ENCODE measurements around the gene ZCWPW2.
A peak's percentile ranks its signal among the peaks of the same experiment; 100 is the strongest.

ZCWPW2 gene

GRCh38 chr3:28569357-28569756, 220.8 kb downstream of the ZCWPW2 start:
- H2BK5ac ChIP-seq (ENCODE audit: low read depth, low read length, poor library complexity), result no peak overlapping the region
- no peak overlapping the region for H3K4me3 ChIP-seq (ENCODE audit: low read depth, low read length)
- H3K36me3 ChIP-seq (ENCODE audit: control insufficient read depth in 1 of 2, insufficient read depth in 2 of 2, low read length in 2 of 2), result no peaks in the 10 kb centered on the region
- no peak overlapping the region for H4K91ac ChIP-seq (ENCODE audit: low read depth, low read length)
- no peak overlapping the region for H3K27ac ChIP-seq (ENCODE audit: low read depth, low read length)
- H4K8ac ChIP-seq (ENCODE audit: low read depth, low read length), result no peak overlapping the region
- H2BK12ac ChIP-seq (ENCODE audit: low read length), result no peak overlapping the region
- H3K14ac ChIP-seq (ENCODE audit: low read length), result no peak overlapping the region
- no peaks in the 10 kb centered on the region for H3K79me1 ChIP-seq (ENCODE audit: low read length)
- H3K4me2 ChIP-seq (ENCODE audit: low read length), result no peak overlapping the region
- no peaks in the 10 kb centered on the region for H3K79me2 ChIP-seq (ENCODE audit: control insufficient read depth, insufficient read depth, low read length, poor library complexity)
- no peak overlapping the region for H2AFZ ChIP-seq (ENCODE audit: insufficient read depth, low read length, poor library complexity)
- no peak overlapping the region for H4K12ac ChIP-seq (ENCODE audit: low read depth, low read length)
- H3K9ac ChIP-seq (ENCODE audit: low read length), result no peak overlapping the region
- no peak overlapping the region for H3K4ac ChIP-seq (ENCODE audit: low read depth, low read length)
- H3K27me3 ChIP-seq (ENCODE audit: insufficient read depth, low read length), result no peaks in the 10 kb centered on the region
- no peak overlapping the region for H2AK5ac ChIP-seq (ENCODE audit: low read length)
- H3K18ac ChIP-seq (ENCODE audit: low read length), result no peak overlapping the region
- no peaks in the 10 kb centered on the region for H3K9me3 ChIP-seq (ENCODE audit: insufficient read depth, low read depth, low read length)
- H3K23ac ChIP-seq (ENCODE audit: low read length), result no peak overlapping the region
- H3K4me1 ChIP-seq (ENCODE audit: control insufficient read depth in 1 of 2, insufficient read depth in 2 of 2, low read length in 2 of 2), result no peaks in the 10 kb centered on the region
- no CpG with 5 or more reads among the region's 3 CpGs for WGBS (ENCODE audit: extremely low coverage, insufficient coverage, insufficient read length)
- H2BK120ac ChIP-seq (ENCODE audit: insufficient read depth, low read length, poor library complexity), result no peak overlapping the region
- no peak for DNase-seq

GRCh38 chr3:28574036-28574435, 225.5 kb downstream of the ZCWPW2 start:
- no peak overlapping the region for H2BK12ac ChIP-seq (ENCODE audit: low read length)
- H3K36me3 ChIP-seq (ENCODE audit: control insufficient read depth in 1 of 2, insufficient read depth in 2 of 2, low read length in 2 of 2), result no peaks in the 10 kb centered on the region

GRCh38 chr3:28575100-28575745, 226.7 kb downstream of the ZCWPW2 start:
- Histone ChIP-seq H3K27ac (ENCODE audit: low read depth, low read length) (no peak overlapping the region), H3K18ac (ENCODE audit: low read length) (no peak overlapping the region), H4K12ac (ENCODE audit: low read depth, low read length) (no peak overlapping the region), H3K9ac (ENCODE audit: low read length) (no peak overlapping the region), H3K23ac (ENCODE audit: low read length) (no peak overlapping the region), H3K4me1 (ENCODE audit: control insufficient read depth in 1 of 2, insufficient read depth in 2 of 2, low read length in 2 of 2) (peaks cover 3 to 6% of the 10 kb centered on the region in 2 experiments), H3K4me3 (ENCODE audit: low read depth, low read length) (peak overlapping the region; percentile 69), H3K36me3 (ENCODE audit: control insufficient read depth in 1 of 2, insufficient read depth in 2 of 2, low read length in 2 of 2) (no peaks in the 10 kb centered on the region), H2AFZ (ENCODE audit: insufficient read depth, low read length, poor library complexity) (no peak overlapping the region), H3K14ac (ENCODE audit: low read length) (no peak overlapping the region), H2BK5ac (ENCODE audit: low read depth, low read length, poor library complexity) (no peak overlapping the region), H4K91ac (ENCODE audit: low read depth, low read length) (no peak overlapping the region), H3K4ac (ENCODE audit: low read depth, low read length) (no peak overlapping the region), H3K79me2 (ENCODE audit: control insufficient read depth, insufficient read depth, low read length, poor library complexity) (no peaks in the 10 kb centered on the region), H3K9me3 (ENCODE audit: insufficient read depth, low read depth, low read length) (no peaks in the 10 kb centered on the region), H2BK12ac (ENCODE audit: low read length) (no peak overlapping the region), H2AK5ac (ENCODE audit: low read length) (no peak overlapping the region), H3K27me3 (ENCODE audit: insufficient read depth, low read length) (peaks cover 14% of the 10 kb centered on the region), H3K79me1 (ENCODE audit: low read length) (no peaks in the 10 kb centered on the region), H2BK120ac (ENCODE audit: insufficient read depth, low read length, poor library complexity) (no peak overlapping the region), H4K8ac (ENCODE audit: low read depth, low read length) (no peak overlapping the region), H3K4me2 (ENCODE audit: low read length) (peak overlapping the region; percentile 98)
- peak in 1 of 2 donors; percentile 5 for DNase-seq
- no CpG with 5 or more reads among the region's 55 CpGs for WGBS (ENCODE audit: extremely low coverage, insufficient coverage, insufficient read length)

More at GRCh38 chr3:28574036-28574435, 225.5 kb downstream of the ZCWPW2 start:
- no peak overlapping the region for H4K12ac ChIP-seq (ENCODE audit: low read depth, low read length)
- WGBS (ENCODE audit: extremely low coverage, insufficient coverage, insufficient read length), result no CpG with 5 or more reads among the region's 5 CpGs
- no peak overlapping the region for H3K18ac ChIP-seq (ENCODE audit: low read length)
- H3K79me1 ChIP-seq (ENCODE audit: low read length), result no peaks in the 10 kb centered on the region
- no peaks in the 10 kb centered on the region for H3K79me2 ChIP-seq (ENCODE audit: control insufficient read depth, insufficient read depth, low read length, poor library complexity)
- H4K91ac ChIP-seq (ENCODE audit: low read depth, low read length), result no peak overlapping the region
- no peak overlapping the region for H3K9ac ChIP-seq (ENCODE audit: low read length)
- H2AFZ ChIP-seq (ENCODE audit: insufficient read depth, low read length, poor library complexity), result no peak overlapping the region
- peaks cover 14% of the 10 kb centered on the region for H3K27me3 ChIP-seq (ENCODE audit: insufficient read depth, low read length)
- no peak overlapping the region for H3K4me2 ChIP-seq (ENCODE audit: low read length)
- H3K14ac ChIP-seq (ENCODE audit: low read length), result no peak overlapping the region
- peaks cover 3 to 6% of the 10 kb centered on the region in 2 experiments for H3K4me1 ChIP-seq (ENCODE audit: control insufficient read depth in 1 of 2, insufficient read depth in 2 of 2, low read length in 2 of 2)
- no peak overlapping the region for H2BK120ac ChIP-seq (ENCODE audit: insufficient read depth, low read length, poor library complexity)
- no peak overlapping the region for H3K4me3 ChIP-seq (ENCODE audit: low read depth, low read length)
- no peak overlapping the region for H3K23ac ChIP-seq (ENCODE audit: low read length)
- H2BK5ac ChIP-seq (ENCODE audit: low read depth, low read length, poor library complexity), result no peak overlapping the region
- no peak overlapping the region for H3K27ac ChIP-seq (ENCODE audit: low read depth, low read length)
- no peak overlapping the region for H4K8ac ChIP-seq (ENCODE audit: low read depth, low read length)
- no peaks in the 10 kb centered on the region for H3K9me3 ChIP-seq (ENCODE audit: insufficient read depth, low read depth, low read length)
- DNase-seq, result no peak
- no peak overlapping the region for H2AK5ac ChIP-seq (ENCODE audit: low read length)
- H3K4ac ChIP-seq (ENCODE audit: low read depth, low read length), result no peak overlapping the region
